ENCODE measurements around the gene TECTA. TPM values are rescaled to one million over a fixed set of nuclear protein-coding genes. Genes with fewer than 3 reads are reported as not detected.
A peak's percentile ranks its signal among the peaks of the same experiment; 100 is the strongest.
"Not testable (repeated sequence)": the region's sequence is repeated elsewhere in the genome, so short reads cannot be mapped to it uniquely, and the experiment has no call there.

Gene TECTA
- total RNA-seq, 1 experiment from 2014 or later = not detected

DNA sequence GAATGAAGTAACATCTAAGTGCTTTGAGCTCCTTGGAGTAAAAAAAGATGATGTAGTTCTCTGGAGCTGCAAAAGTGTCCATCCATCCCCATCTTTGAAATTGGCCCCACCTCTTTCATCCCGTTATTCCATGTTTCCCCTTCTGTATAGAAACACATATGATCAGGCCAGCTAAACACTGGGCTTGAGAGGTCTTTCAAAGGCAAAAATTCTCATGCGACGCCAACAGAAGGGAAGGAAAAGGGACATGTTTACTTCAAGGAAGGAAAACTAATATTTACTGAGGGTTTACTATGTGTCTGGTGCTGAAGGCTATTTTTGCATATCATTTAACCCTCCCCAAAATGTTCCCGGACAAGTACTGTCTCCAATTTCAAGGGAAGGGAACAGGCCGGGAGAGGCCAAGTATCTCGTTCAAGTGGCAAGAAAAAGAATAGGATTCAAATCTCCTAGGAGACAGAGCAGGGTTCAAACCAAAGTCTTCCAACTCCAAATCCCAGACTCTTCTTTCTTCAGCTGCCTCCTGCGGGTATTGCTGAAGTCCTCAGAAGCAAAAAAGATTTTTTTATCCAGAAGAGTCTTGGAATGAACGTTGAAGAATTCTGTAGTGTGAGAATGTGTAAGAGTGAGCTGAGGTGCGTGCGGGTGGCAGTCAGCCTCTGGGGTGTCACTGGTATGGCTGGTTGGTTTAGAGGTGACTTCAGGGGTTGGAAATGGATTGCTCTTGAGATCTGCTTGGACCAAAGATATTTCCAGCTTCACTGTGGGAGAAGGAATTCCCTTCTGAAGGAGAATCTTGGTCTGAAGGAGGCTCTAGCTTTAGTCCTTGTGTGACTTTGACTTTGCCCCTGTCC, 10.1 kb downstream of the TECTA start:
- Histone ChIP-seq H3K9me3 (no peaks in the 10 kb centered on the region), H3K36me3 (no peaks in the 10 kb centered on the region), H3K4me3 (no peak overlapping the region), H3K27me3 (peaks cover 2% of the 10 kb centered on the region; the same call in 1 of the 2 replicates)
- DNase-seq = no peak

- H3K9me3 ChIP-seq = no peaks in the 10 kb centered on the region
- no peaks in the 10 kb centered on the region for H3K36me3 ChIP-seq
- H3K27me3 ChIP-seq = peaks cover 2% of the 10 kb centered on the region; the same call in 1 of the 2 replicates
- H3K4me3 ChIP-seq = no peak overlapping the region
- peak; percentile 68 for DNase-seq
Observed at GRCh38 chr11:121112498-121113455, 11.7 kb downstream of the TECTA start.

DNA sequence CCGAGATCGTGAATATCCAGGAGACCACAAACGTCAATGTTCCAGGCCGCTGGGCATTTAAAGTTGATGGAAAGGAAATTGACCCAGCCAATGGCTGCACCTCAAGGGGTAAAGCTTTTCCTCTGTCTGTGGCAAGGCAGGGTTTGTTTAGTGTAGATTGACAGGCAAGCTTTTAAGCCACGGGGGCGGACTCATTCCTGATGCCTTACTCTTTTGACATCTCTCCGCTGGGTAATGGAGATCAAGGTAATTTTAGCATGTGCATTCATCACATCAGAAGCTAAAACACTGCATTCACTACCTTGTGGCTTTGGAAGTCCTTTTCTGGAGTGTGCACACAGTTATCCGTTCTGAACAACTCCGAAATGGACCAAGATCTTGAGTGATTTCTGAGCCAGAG, 12.6 kb downstream of the TECTA start:
- Histone ChIP-seq H3K4me3 (no peak overlapping the region), H3K27me3 (peaks cover 2% of the 10 kb centered on the region; the same call in 1 of the 2 replicates), H3K9me3 (no peaks in the 10 kb centered on the region), H3K36me3 (no peaks in the 10 kb centered on the region)
- no peak for DNase-seq

DNA sequence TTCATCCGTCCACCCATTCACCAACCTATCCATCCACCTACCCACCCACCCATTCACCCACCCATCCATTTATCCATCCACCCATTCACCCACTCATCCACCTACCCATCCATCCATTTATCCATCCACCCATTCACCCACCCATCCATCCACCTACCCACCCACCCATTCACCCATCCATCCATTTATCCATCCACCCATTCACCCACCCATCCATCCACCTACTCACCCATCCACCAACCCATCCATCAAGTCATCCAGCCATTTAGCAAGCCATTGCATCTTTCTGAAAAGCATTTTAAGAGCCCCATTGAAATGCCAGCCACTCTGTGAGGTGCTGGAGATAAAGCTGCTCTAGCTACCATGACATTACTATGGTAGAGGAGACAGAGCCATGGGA, 14.0 kb downstream of the TECTA start:
- DNase-seq, H3K9me3 ChIP-seq, H3K36me3 ChIP-seq, H3K4me3 ChIP-seq, H3K27me3 ChIP-seq: not testable (repeated sequence)

GRCh38 chr11:121117788-121118187, 16.7 kb downstream of the TECTA start:
- Histone ChIP-seq H3K9me3 (peaks cover 3% of the 10 kb centered on the region; the same call in 1 of the 2 replicates), H3K4me3 (no peak overlapping the region), H3K36me3 (no peaks in the 10 kb centered on the region), H3K27me3 (no peaks in the 10 kb centered on the region)
- no peak for DNase-seq

- Histone ChIP-seq H3K36me3 (no peaks in the 10 kb centered on the region), H3K9me3 (peaks cover 5% of the 10 kb centered on the region; the same call in 1 of the 2 replicates), H3K27me3 (no peaks in the 10 kb centered on the region), H3K4me3 (no peak overlapping the region)
- no peak for DNase-seq
Observed at GRCh38 chr11:121119440-121119839, 18.4 kb downstream of the TECTA start.

- H3K27me3 ChIP-seq = no peaks in the 10 kb centered on the region
- peaks cover 5% of the 10 kb centered on the region; the same call in 1 of the 2 replicates for H3K9me3 ChIP-seq
- DNase-seq = no peak
- H3K4me3 ChIP-seq = no peak overlapping the region
- no peaks in the 10 kb centered on the region for H3K36me3 ChIP-seq
Observed at GRCh38 chr11:121122328-121122727, 21.3 kb downstream of the TECTA start.

DNA sequence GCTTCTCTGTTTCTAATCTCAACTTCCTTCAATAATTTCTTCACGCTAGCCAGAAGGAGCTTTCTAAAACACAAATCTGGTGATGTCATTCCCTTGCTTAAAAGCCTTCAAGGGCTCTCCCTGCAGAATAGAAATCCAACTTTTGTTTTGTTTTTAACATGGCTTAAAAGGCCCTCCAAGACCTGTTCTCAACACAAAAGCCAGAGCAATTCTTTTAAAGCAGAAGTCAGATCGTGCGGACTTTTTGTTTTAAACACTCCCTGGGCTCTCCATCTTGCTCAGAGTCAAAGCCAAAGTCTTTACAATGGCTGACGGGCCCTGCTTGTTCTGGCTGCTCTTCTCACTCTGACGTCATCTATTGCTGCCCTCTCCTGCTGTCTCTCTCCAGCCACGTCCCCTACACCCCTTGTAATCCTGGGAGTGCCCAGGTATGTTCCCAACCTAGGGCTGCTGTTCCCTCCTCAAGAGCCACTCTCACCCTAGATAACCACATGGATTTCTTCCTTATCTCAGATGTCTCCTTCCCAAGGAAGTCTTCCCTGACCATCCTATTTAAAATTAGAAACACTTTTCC, 22.5 kb downstream of the TECTA start:
- no peak for DNase-seq
- peaks cover 5% of the 10 kb centered on the region; the same call in 1 of the 2 replicates for H3K9me3 ChIP-seq
- no peaks in the 10 kb centered on the region for H3K36me3 ChIP-seq
- H3K4me3 ChIP-seq = no peak overlapping the region
- no peaks in the 10 kb centered on the region for H3K27me3 ChIP-seq

DNA sequence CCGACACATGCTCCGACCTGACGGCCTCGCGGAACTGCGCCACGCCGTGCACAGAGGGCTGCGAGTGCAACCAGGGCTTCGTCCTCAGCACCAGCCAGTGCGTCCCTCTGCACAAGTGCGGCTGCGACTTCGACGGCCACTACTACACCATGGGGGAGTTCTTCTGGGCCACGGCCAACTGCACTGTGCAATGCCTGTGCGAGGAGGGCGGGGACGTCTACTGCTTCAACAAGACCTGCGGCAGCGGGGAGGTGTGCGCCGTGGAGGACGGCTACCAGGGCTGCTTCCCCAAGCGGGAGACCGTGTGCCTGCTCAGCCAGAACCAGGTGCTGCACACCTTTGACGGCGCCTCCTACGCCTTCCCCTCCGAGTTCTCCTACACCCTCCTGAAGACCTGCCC, 26.8 kb downstream of the TECTA start:
- H3K9me3 ChIP-seq = peaks cover 1% of the 10 kb centered on the region; the same call in 1 of the 2 replicates
- H3K4me3 ChIP-seq = no peak overlapping the region
- no peak for DNase-seq
- H3K36me3 ChIP-seq = no peaks in the 10 kb centered on the region
- no peaks in the 10 kb centered on the region for H3K27me3 ChIP-seq

GRCh38 chr11:121129362-121130340, 28.6 kb downstream of the TECTA start:
- Histone ChIP-seq H3K9me3 (no peaks in the 10 kb centered on the region), H3K4me3 (no peak overlapping the region), H3K36me3 (no peaks in the 10 kb centered on the region), H3K27me3 (no peaks in the 10 kb centered on the region)
- DNase-seq = no peak

DNA sequence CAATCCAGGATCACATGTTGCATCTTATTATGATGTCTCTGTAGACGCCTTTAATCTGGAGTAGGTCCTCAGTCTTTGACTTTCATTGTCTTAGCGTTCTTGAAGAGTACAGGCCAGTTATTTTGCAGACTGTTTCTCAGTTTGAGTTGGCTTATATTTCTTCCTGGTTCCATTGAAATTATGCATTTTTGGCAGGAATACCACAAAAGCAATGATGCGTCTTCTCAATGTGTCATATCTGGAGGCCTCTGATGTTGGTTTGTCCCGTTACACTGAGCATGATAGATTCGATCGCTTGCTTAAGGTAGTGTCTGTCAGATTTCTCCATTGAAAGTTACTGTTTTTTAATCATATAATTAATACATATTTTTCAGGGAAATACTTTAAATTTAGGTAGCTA, 30.6 kb downstream of the TECTA start:
- Histone ChIP-seq H3K27me3 (no peaks in the 10 kb centered on the region), H3K36me3 (no peaks in the 10 kb centered on the region), H3K9me3 (no peaks in the 10 kb centered on the region), H3K4me3 (no peak overlapping the region)
- no peak for DNase-seq

DNA sequence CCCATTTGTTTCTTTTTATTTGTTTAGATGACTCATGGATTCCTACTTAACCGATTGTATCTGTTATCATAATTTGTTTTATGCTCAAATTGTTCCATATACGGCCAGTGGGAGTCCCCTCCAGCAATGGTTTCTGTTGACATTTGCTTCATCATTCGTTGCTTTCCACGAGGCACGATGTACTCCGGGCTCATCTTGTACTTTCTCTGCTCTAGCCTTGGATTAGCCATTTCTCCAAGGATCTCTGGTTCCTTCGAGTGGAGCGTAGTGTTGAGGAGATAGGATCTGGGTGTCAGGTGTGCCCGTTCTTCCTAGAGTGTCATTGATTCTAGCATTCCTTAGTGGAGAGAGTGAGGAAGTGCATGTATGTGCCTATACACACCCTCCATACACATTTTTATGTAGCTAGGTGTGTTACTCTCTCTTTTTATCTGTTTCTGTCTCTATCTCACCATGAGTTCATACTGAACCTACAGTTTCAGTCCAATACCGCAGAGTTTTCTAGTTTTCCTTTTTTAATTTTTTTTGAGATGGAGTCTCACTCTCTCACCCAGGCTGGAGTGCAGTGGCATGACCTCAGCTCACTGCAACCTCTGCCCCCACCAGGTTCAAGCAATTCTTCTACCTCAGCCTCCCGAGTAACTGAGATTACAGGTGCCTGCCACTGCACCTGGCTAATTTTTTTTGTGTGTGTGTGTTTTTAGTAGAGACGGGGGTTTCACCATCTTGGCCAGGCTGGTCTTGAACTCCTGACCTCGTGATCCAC, 31.4 kb downstream of the TECTA start:
- no peak overlapping the region for H3K4me3 ChIP-seq
- H3K36me3 ChIP-seq = no peaks in the 10 kb centered on the region
- peak; percentile 39 for DNase-seq
- H3K27me3 ChIP-seq = no peaks in the 10 kb centered on the region
- H3K9me3 ChIP-seq = no peaks in the 10 kb centered on the region

DNA sequence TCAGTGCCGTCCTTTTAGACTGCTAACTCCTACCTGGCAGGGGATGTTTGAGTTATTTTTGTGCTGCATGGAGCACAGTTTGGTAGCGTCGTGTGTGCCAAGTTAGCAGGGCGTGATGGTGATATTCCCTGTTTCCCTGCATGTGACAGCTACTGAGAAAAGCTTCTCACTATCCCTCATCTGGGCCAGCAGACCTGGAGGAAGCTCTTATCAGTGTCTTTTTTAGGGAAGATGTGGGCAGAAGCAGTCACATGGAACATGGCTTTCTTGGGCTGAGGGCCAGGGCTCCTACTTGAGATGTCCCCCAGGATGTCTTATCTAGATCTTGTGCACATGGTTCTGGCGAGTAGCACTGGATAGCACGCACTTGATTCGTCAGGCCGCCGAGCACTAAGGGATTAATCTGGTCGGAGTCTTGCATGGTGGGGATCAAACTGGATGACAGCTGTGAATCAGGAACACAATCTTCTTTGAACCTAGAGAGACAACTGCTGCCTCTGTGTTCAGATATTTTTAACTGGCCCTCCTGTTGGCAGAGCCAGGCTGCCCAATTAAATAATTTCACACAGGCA, 33.8 kb downstream of the TECTA start:
- Histone ChIP-seq H3K27me3 (no peaks in the 10 kb centered on the region), H3K36me3 (no peaks in the 10 kb centered on the region), H3K9me3 (no peaks in the 10 kb centered on the region), H3K4me3 (no peak overlapping the region)
- no peak for DNase-seq

- Histone ChIP-seq H3K9me3 (no peaks in the 10 kb centered on the region), H3K27me3 (no peaks in the 10 kb centered on the region), H3K36me3 (no peaks in the 10 kb centered on the region), H3K4me3 (no peak overlapping the region)
- DNase-seq = no peak
Observed at GRCh38 chr11:121137005-121137404, 36.0 kb downstream of the TECTA start.

DNA sequence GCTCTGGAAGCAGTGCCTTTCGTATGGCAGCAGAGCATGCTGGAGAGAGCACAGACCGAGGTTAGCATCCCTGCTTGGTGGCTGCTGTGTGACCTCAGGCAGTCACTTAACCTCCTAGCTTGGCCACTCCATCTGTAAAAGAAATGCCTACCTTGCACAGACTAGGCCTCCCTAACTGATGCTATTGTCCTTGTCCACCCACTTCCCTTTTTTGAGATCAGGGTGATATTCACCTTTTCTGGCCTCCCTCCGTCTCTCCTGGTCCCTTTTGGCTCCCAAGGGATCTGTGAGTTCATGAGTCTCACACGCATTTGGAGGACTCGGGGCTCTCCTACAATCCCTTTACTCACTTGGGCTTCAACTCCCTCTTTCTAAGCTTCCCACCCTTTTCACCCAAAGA, 37.2 kb downstream of the TECTA start:
- H3K9me3 ChIP-seq = no peaks in the 10 kb centered on the region
- no peak overlapping the region for H3K4me3 ChIP-seq
- no peaks in the 10 kb centered on the region for H3K36me3 ChIP-seq
- H3K27me3 ChIP-seq = no peaks in the 10 kb centered on the region
- DNase-seq = no peak

Data from MG63 (cell line).